K562 (cell line): ENCODE data around the gene ZNF384. TPM values are rescaled to one million over a fixed set of nuclear protein-coding genes. Genes with fewer than 3 reads are reported as not detected.

ENCODE experiments used
- ATAC-seq: fragments of 200-7000 bp; cut with Tn5 transposase; 3 replicates; pipeline ENCODE4 v1.9.1; 2020; ENCODE audit warnings: moderate library complexity
- BruUV-seq: library from RNA; stranded (reverse); fragments of 400-500 nt; replicated peaks from 2 replicates; lab custom pipeline; 2021; lab: Mats Ljungman, UMichigan
- CTCF ChIA-PET: fragments of 300-600 bp; formaldehyde crosslinking; extraction: SDS; loops from one replicate; lab custom pipeline; 2021; ENCODE audit warnings: low intra/inter-chr PET ratio; lab: Yijun Ruan, JAX
- POLR2A ChIA-PET: fragments of 300-600, 350-650 bp; sonication (Branson Sonifier 250); formaldehyde crosslinking; extraction: SDS; loops from one replicate; lab custom pipeline; 2021; ENCODE audit warnings: antibody characterized with exemption, inconsistent platforms; lab: Yijun Ruan, JAX
- DNase-seq, 4 experiments: peaks; one replicate each; pipeline versions ENCODE4 v3.0.0 to v3.0.0-alpha.2; 2011 to 2018; ENCODE audit warnings: low spot score in 3 of 4, mixed read lengths in 3 of 4; ENCODE audit errors: extremely low read depth in 1 of 4
- FAIRE-seq: peaks from 2 replicates; lab custom pipeline; 2011; peaks lifted over from hg19 to GRCh38; lab: Jason Lieb, UNC
- H2AFZ ChIP-seq: 2 replicates; pipeline ENCODE4 v1.6.0; 2011; ENCODE audit warnings: low read depth, low read length, control low read depth, inconsistent platforms
- H3K27ac ChIP-seq: fragments of 200-600 bp; 3 replicates; pipeline ENCODE4 v1.8.0; 2011; ENCODE audit warnings: low read depth, mild to moderate bottlenecking, control low read depth, inconsistent platforms, low read length, moderate library complexity, mixed read lengths; ENCODE audit errors: extremely low read depth
- H3K27me3 ChIP-seq, 2 experiments: fragments of 300-600 bp in 1 of 2; 2 replicates in 1 of 2; 3 replicates in 1 of 2; pipeline versions ENCODE4 v1.6.0 to v1.8.0; 2011; ENCODE audit warnings: inconsistent platforms in 2 of 2, low read length in 2 of 2, mild to moderate bottlenecking in 1 of 2, mixed read lengths in 1 of 2, moderate library complexity in 1 of 2; ENCODE audit not compliant: control insufficient read depth in 2 of 2, insufficient read depth in 2 of 2
- H3K36me3 ChIP-seq: fragments of 300-600 bp; 3 replicates; pipeline ENCODE4 v1.8.0; 2011; ENCODE audit warnings: mild to moderate bottlenecking, low read length, inconsistent platforms; ENCODE audit not compliant: control insufficient read depth, insufficient read depth
- H3K4me1 ChIP-seq, 2 experiments: fragments of 200-600 bp in 1 of 2; replicated peaks in 1 of 2; 2 replicates in 1 of 2; 3 replicates in 1 of 2; pipeline versions ENCODE4 v1.5.1 to v1.8.0; 2011; ENCODE audit warnings: inconsistent platforms in 2 of 2, low read length in 2 of 2, mild to moderate bottlenecking in 1 of 2, mixed read lengths in 1 of 2, moderate library complexity in 1 of 2; ENCODE audit not compliant: control insufficient read depth in 2 of 2, insufficient read depth in 2 of 2
- H3K4me2 ChIP-seq: 2 replicates; pipeline ENCODE4 v1.6.1; 2011; ENCODE audit warnings: low read length, control low read depth, inconsistent platforms, mixed read lengths; ENCODE audit not compliant: insufficient read depth
- H3K4me3 ChIP-seq: fragments of 200-600 bp; sonication (generic), shearing (Covaris generic); 2 replicates; pipeline ENCODE4 v1.5.1; 2016; ENCODE audit warnings: control low read depth, inconsistent platforms
- H3K79me2 ChIP-seq: fragments of 200-600 bp; 3 replicates; pipeline ENCODE4 v1.8.0; 2011; ENCODE audit warnings: low read length, inconsistent platforms; ENCODE audit not compliant: control insufficient read depth, insufficient read depth
- H3K9ac ChIP-seq, 2 experiments: 2 replicates each; pipeline versions ENCODE4 v1.6.0 to v1.6.1; 2011; ENCODE audit warnings: low read depth in 2 of 2, low read length in 2 of 2, control low read depth in 1 of 2, inconsistent platforms in 1 of 2, mild to moderate bottlenecking in 1 of 2, mixed read lengths in 1 of 2; ENCODE audit not compliant: insufficient read depth in 1 of 2
- H3K9me1 ChIP-seq: one replicate; pipeline ENCODE4 v1.6.0; 2011; ENCODE audit warnings: inconsistent platforms, mild to moderate bottlenecking, low read length, moderate library complexity; ENCODE audit not compliant: control insufficient read depth, insufficient read depth
- H3K9me3 ChIP-seq: replicated peaks from 2 replicates; pipeline ENCODE4 v1.5.1; 2011; ENCODE audit warnings: low read depth, low read length, inconsistent platforms; ENCODE audit not compliant: control insufficient read depth, insufficient read depth
- H4K20me1 ChIP-seq: replicated peaks from 2 replicates; pipeline ENCODE4 v1.6.1; 2011; ENCODE audit warnings: low read length, inconsistent platforms, mixed read lengths; ENCODE audit not compliant: control insufficient read depth, insufficient read depth
- CBX3 ChIP-seq, 2 experiments: IDR thresholded peaks; 1 replicate in 1 of 2; 2 replicates in 1 of 2; pipeline ENCODE4 v1.6.1; 2012; ENCODE audit warnings: inconsistent platforms in 2 of 2, low read length in 2 of 2, borderline replicate concordance in 1 of 2, control low read depth in 1 of 2
- DMBX1 ChIP-seq: fragments of 250-450 bp; sonication (Bioruptor Pico); IDR thresholded peaks from 2 replicates; pipeline ENCODE4 v1.8.0; 2022; ENCODE audit warnings: inconsistent platforms, mild to moderate bottlenecking, moderate library complexity, borderline replicate concordance
- ESRRB ChIP-seq: fragments of 250-450 bp; sonication (Bioruptor Pico); IDR thresholded peaks from 2 replicates; pipeline ENCODE4 v1.5.0; 2020; ENCODE audit warnings: mild to moderate bottlenecking, moderate library complexity, borderline replicate concordance
- GATAD2A ChIP-seq: fragments of 450-650 bp; IDR thresholded peaks from 2 replicates; pipeline ENCODE4 v1.6.1; 2017
- GTF2E2 ChIP-seq: fragments of 200-800 bp; sonication (Bioruptor generic); IDR thresholded peaks from 2 replicates; pipeline ENCODE4 v1.6.1; 2016; ENCODE audit warnings: missing genetic modification characterization, missing compliant biosample characterization
- IRF2 ChIP-seq: sonication (generic); formaldehyde crosslinking; IDR thresholded peaks from 2 replicates; pipeline ENCODE4 v1.8.1; 2022; ENCODE audit warnings: mild to moderate bottlenecking, missing genetic modification reagents
- MXD1 ChIP-seq: fragments of 250-450 bp; sonication (Bioruptor Pico); IDR thresholded peaks from 2 replicates; pipeline ENCODE4 v1.8.0; 2021; ENCODE audit warnings: borderline replicate concordance, mild to moderate bottlenecking, moderate library complexity; ENCODE audit not compliant: poor library complexity, severe bottlenecking
- PURB ChIP-seq: sonication (generic); formaldehyde crosslinking; IDR thresholded peaks from 2 replicates; pipeline ENCODE4 v1.9.0; 2021; ENCODE audit warnings: low read depth, mild to moderate bottlenecking, missing genetic modification reagents
- RB1 ChIP-seq: fragments of 450-650 bp; IDR thresholded peaks from 2 replicates; pipeline ENCODE4 v1.6.1; 2017; ENCODE audit warnings: low read depth, mild to moderate bottlenecking
- RBM17 ChIP-seq: fragments of 200-400 bp; formaldehyde crosslinking; IDR thresholded peaks from 2 replicates; pipeline ENCODE4 v1.6.1; 2017; ENCODE audit warnings: low read depth, mild to moderate bottlenecking, low read length, borderline replicate concordance
- SIRT6 ChIP-seq: IDR thresholded peaks from one replicate; pipeline ENCODE4 v1.6.1; 2012; ENCODE audit warnings: low read depth, mild to moderate bottlenecking, control low read depth, inconsistent platforms, low read length, moderate library complexity
- ZBTB9 ChIP-seq: fragments of 450-650 bp; formaldehyde crosslinking; IDR thresholded peaks from 2 replicates; pipeline ENCODE4 v1.4.0; 2020; ENCODE audit warnings: mild to moderate bottlenecking, moderate library complexity
- WGBS: fragments of 100-300 bp; shearing (Covaris generic); methylation state at CpG from one replicate; pipeline ENCODE4 v1.1.6; 2016; ENCODE audit warnings: low coverage, mixed read lengths; ENCODE audit not compliant: insufficient coverage; ENCODE audit errors: missing lambda C conversion rate; 5-methylcytosine and 5-hydroxymethylcytosine counted together
- in situ Hi-C: fragments of 300-500 bp; cut with MboI; formaldehyde crosslinking; loops from 4 replicates; pipeline ENCODE4 v1.15.0; 2018; ENCODE audit warnings: inconsistent platforms, mixed read lengths
- intact Hi-C: fragments of 100-400 bp; cut with micrococcal nuclease; formaldehyde crosslinking; loops from 2 replicates; pipeline ENCODE4 v1.14.2; 2022
- polyA plus RNA-seq, 8 experiments: library from polyadenylated mRNA; depleted of rRNA in 4 of 8; stranded (reverse) in 5 of 8; unstranded in 3 of 8; fragments of >200 nt; fragmentation: Nextera tagmentation in 2 of 8; fragmentation: Illumina TruSeq in 1 of 8; extraction: Ambion mirVana in 2 of 8; extraction: Trizol in 1 of 8; gene quantifications; 2 replicates each; pipeline versions ENCODE4 v1.2.1 to v1.2.3, GENCODE V29; 2011 to 2014; ENCODE audit warnings: inconsistent platforms in 1 of 8, missing spikeins in 1 of 8
- total RNA-seq, 7 experiments: library from RNA; depleted of rRNA in 6 of 7; stranded (reverse); fragments of >200 nt in 6 of 7; fragmentation: Illumina TruSeq in 2 of 7; extraction: Trizol in 2 of 7; gene quantifications; 2 replicates each; pipeline versions ENCODE4 v1.2.1 to v1.2.3, GENCODE V29; 2011 to 2021; ENCODE audit warnings: low replicate concordance in 1 of 7
- TF ChIP-seq, protein P1 (sequence below), 2 experiments: fragments of 450-650 bp; conservative IDR thresholded peaks; 2 replicates each; pipeline ENCODE4 v1.6.1; 2017; ENCODE audit warnings: mild to moderate bottlenecking in 2 of 2, moderate library complexity in 2 of 2

The ZNF384 gene
- total and polyA plus RNA-seq, 9 of the 15 experiments (the other 6 are each of a cell fraction or from before 2014, with no cell fraction given), result 0.36 to 64.8 (median 21.3) TPM

DNA sequence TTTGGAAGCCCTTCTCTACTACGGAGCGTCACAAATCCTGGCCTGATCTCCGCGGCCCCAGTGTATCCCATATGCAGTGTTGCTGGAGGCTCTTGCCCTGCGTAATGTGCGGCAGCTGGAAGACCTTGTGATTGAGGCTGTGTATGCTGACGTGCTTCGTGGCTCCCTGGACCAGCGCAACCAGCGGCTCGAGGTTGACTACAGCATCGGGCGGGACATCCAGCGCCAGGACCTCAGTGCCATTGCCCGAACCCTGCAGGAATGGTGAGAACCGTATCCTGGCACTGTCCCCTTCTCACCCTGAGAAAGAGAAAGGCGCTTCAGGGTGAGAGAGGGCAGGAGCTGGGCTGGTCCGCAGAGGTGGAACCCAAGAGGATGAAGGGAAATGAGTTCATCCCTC lies 40.0 kb upstream of the ZNF384 start:
- POLR2A ChIA-PET, result no interaction called here
- no peak for DNase-seq
- no peak for TF ChIP-seq IRF2 (CRISPR knock-in tag)
- no peak for TF ChIP-seq GTF2E2 (tag)
- TF ChIP-seq PURB (CRISPR knock-in tag), result no peak
- no peak for TF ChIP-seq SIRT6
- no peak for TF ChIP-seq RBM17
- TF ChIP-seq CBX3 (IDR thresholded peaks at IDR 0.05; ENCODE audit: borderline replicate concordance in 1 of 2, low read length in 2 of 2), result no peak
- TF ChIP-seq ESRRB, result no peak
- TF ChIP-seq MXD1 (CRISPR knock-in tag), result no peak
- no peak for TF ChIP-seq ZBTB9 (CRISPR knock-in tag)
- no peak for TF ChIP-seq GATAD2A
- TF ChIP-seq, protein P1, sequence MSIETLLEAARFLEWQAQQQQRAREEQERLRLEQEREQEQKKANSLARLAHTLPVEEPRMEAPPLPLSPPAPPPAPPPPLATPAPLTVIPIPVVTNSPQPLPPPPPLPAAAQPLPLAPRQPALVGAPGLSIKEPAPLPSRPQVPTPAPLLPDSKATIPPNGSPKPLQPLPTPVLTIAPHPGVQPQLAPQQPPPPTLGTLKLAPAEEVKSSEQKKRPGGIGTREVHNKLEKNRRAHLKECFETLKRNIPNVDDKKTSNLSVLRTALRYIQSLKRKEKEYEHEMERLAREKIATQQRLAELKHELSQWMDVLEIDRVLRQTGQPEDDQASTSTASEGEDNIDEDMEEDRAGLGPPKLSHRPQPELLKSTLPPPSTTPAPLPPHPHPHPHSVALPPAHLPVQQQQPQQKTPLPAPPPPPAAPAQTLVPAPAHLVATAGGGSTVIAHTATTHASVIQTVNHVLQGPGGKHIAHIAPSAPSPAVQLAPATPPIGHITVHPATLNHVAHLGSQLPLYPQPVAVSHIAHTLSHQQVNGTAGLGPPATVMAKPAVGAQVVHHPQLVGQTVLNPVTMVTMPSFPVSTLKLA (conservative IDR thresholded peaks at IDR 0.05), result no peak
- TF ChIP-seq RB1, result no peak
- no peak for TF ChIP-seq DMBX1 (CRISPR knock-in tag)
- TF ChIP-seq, all 486 proteins: peak for 0
- no peak for ATAC-seq
- Histone ChIP-seq H3K9me3 (no peaks in the 10 kb centered on the region), H3K9me1 (no peaks in the 10 kb centered on the region), H2AFZ (no peak overlapping the region), H3K36me3 (peaks cover 34% of the 10 kb centered on the region; the same call in 2 of the 3 replicates), H3K27ac (no peak overlapping the region), H4K20me1 (no peaks in the 10 kb centered on the region), H3K79me2 (peaks cover 13% of the 10 kb centered on the region), H3K4me3 (no peak overlapping the region), H3K4me1 (peaks cover 6 to 11% of the 10 kb centered on the region in 2 experiments; a peak in 3 of 5 replicates), H3K27me3 (no peaks in the 10 kb centered on the region), H3K9ac (no peak overlapping the region; a peak in 1 of 4 replicates), H3K4me2 (no peak overlapping the region)
- no TSS peak for BruUV-seq
- no peak for FAIRE-seq
- WGBS, result 92% methylated on average over 15 of the region's 18 CpGs
- intact Hi-C loops (no loop called here), in situ Hi-C loops (no loop called here)
- CTCF ChIA-PET, result no interaction called here
